Stimulated activated CD8-positive, alpha-beta memory T cell treated with anti-CD3 and anti-CD28 coated beads, Interleukin-15, amount 100 ng/mL, for 1 hour (primary cell): Measurements from ENCODE around the gene NBEAL2.

ENCODE experiments used
- DNase-seq: peaks from one replicate; pipeline ENCODE4 v3.0.0-alpha.2; 2020; ENCODE audit warnings: low read depth

Gene NBEAL2

GRCh38 chr3:46943237-46944187 is 36.0 kb upstream of the NBEAL2 start:
- DNase-seq: no peak

GRCh38 chr3:46944191-46944590 is 35.3 kb upstream of the NBEAL2 start:
- no peak for DNase-seq

GRCh38 chr3:46946416-46946815 is 33.0 kb upstream of the NBEAL2 start:
- no peak for DNase-seq

GRCh38 chr3:46946856-46947545 is 32.5 kb upstream of the NBEAL2 start:
- peak; percentile 45 for DNase-seq

- no peak for DNase-seq
These were observed 31.9 kb upstream of the NBEAL2 start for GRCh38 chr3:46947546-46947901.

GRCh38 chr3:46947981-46948791 is 31.3 kb upstream of the NBEAL2 start:
- peak; percentile 34 for DNase-seq

GRCh38 chr3:46948830-46949671 is 30.4 kb upstream of the NBEAL2 start:
- DNase-seq: no peak

GRCh38 chr3:46950177-46950576 is 29.3 kb upstream of the NBEAL2 start:
- no peak for DNase-seq

GRCh38 chr3:46950650-46951241 is 28.7 kb upstream of the NBEAL2 start:
- no peak for DNase-seq

- no peak for DNase-seq
These were observed 26.7 kb upstream of the NBEAL2 start for GRCh38 chr3:46952813-46953212.

- no peak for DNase-seq
These were observed 26.0 kb upstream of the NBEAL2 start for GRCh38 chr3:46953234-46954010.

- DNase-seq: no peak
These were observed 25.3 kb upstream of the NBEAL2 start for GRCh38 chr3:46954178-46954577.

GRCh38 chr3:46955157-46955556 is 24.3 kb upstream of the NBEAL2 start:
- no peak for DNase-seq

GRCh38 chr3:46955801-46956259 is 23.6 kb upstream of the NBEAL2 start:
- no peak for DNase-seq

GRCh38 chr3:46957092-46957820 is 22.2 kb upstream of the NBEAL2 start:
- no peak for DNase-seq

GRCh38 chr3:46958467-46959160 is 20.9 kb upstream of the NBEAL2 start:
- no peak for DNase-seq

GRCh38 chr3:46959161-46959511 is 20.3 kb upstream of the NBEAL2 start:
- no peak for DNase-seq

- no peak for DNase-seq
These were observed 19.3 kb upstream of the NBEAL2 start for GRCh38 chr3:46960081-46960701.

- no peak for DNase-seq
These were observed 18.6 kb upstream of the NBEAL2 start for GRCh38 chr3:46960835-46961234.
